GM19395 (cell line): ENCODE measurements around the gene WWOX.
A peak's percentile ranks its signal among the peaks of the same experiment; 100 is the strongest.

Experiments used
- ATAC-seq: cut with Tn5 transposase; IDR thresholded peaks from one replicate; pipeline ENCODE4 v1.9.1; 2021; ENCODE audit warnings: mild to moderate bottlenecking, moderate library complexity; ENCODE audit not compliant: unreplicated experiment

WWOX gene

GRCh38 chr16:78452025-78452555, 352.6 kb downstream of the WWOX start:
- ATAC-seq: no peak

- no peak for ATAC-seq
Observed at GRCh38 chr16:78455861-78456260, 356.4 kb downstream of the WWOX start.

DNA sequence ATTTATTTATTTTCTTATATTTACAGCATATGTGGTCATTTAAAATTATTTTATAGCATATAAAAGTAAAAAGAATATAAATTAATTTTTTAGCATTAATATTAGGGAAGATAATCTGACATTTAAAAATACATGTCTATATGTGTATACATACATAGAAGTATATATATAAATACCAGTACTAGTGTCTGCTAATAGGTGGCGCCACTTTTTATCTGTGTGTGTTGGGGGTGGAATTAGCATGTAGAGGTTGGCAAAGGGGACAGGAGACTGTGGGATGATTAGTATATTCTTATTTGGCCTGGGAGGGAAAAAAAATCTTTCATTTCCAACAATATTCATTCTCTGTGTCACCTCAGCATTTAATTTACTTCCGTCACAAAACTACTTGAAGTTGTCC, 359.1 kb downstream of the WWOX start:
- no peak for ATAC-seq

- ATAC-seq: no peak
Observed at GRCh38 chr16:78460428-78460827, 361.0 kb downstream of the WWOX start.

DNA sequence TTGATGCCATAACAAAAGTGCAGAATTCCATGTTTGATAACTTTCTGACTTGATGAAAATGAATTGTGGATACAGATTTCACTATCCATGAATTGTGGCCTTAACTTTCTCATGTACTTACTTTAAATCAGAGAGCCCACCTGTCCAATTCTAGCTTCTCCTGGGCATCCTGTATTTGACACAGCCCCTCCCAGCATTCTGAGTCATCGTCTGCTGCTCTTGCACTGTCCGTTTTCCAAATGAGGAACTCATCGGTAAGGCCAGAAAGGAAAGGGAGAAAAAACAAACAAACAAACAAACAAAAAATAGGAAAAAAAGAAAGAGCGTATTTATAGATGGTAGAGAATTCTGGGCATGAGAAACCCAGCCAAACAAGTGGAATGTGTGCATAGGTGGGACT, 361.6 kb downstream of the WWOX start:
- no peak for ATAC-seq

GRCh38 chr16:78461496-78462287, 362.2 kb downstream of the WWOX start:
- no peak for ATAC-seq

DNA sequence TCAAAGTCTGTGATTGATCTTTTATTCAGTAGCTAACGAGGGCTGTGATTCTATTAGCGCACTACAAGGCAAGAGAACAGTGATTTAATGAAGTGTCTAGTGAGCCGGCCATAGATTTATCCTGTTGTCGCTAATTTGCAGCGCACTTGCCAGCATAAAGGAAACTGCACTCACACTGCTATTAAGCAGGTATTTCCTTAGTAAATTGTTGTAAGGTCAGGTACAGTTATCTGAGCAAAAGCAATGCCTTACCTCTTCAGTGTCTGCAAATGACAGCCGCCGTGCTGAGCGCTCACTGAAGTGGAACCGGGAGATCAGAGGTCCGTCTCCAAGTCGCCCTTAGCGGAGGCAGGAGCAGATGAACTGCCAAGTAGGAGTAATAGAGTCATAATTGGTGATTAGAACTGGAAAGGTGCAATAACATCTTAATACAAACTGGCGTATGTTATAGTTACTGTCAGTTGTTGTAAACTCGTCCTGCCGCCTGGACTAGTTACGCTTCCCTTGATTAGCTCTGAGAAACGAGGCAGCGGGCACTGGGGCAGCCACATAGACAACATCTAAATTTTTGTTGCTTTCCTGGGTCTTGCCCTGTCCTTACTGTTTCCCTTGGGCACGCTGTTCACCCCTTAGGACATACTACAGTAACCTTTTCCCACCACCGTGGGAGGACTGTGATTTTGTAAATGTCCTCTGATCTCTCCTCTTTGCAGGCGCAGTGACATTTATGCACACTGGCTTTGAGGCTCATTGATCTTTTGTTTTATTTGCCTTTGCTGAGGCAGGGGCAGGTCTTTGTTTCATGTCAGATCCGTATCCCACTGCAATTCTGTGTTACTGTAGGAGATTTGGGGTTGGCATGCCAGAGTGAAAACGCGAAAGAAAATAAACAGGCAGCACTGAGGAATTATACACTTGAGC, 363.1 kb downstream of the WWOX start:
- no peak for ATAC-seq

DNA sequence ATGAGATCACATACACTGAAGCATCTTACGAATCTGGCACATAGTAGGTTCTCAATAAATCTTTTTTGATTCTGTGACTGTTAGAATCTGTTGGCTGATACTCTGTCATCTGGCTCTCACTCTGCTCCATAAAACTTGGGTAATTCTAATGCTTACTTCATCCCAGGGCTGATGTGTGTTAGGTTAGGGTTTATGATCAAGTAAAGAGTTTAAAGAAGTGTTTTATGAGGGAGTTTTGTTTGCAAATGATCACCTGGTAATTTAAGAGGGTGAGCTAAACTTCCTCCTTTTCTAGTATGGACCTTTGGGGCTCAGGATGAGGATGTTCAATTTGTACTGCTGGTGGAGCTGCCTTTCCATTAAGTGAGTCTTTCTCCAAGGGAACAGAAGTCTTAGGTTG, 364.1 kb downstream of the WWOX start:
- ATAC-seq: no peak

DNA sequence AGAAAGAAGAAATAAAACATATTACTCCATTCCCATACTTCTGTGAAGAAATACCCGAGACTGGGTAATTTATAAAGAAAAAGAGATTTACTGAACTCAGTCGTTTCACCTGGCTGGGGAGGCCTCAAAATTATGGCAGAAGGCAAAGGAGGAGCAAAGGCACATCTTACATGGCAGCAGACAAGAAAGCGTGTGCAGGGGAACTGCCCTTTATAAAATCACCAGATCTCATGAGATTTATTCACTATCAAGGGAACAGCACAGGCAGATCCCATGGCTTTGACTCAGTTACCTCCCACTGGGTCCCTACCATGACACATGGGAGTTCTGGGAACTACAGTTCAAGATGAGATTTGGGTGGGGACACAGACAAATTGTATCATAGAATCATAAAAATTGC, 365.4 kb downstream of the WWOX start:
- no peak for ATAC-seq

GRCh38 chr16:78465730-78466129, 366.3 kb downstream of the WWOX start:
- no peak for ATAC-seq

GRCh38 chr16:78469787-78470186, 370.3 kb downstream of the WWOX start:
- ATAC-seq: no peak

DNA sequence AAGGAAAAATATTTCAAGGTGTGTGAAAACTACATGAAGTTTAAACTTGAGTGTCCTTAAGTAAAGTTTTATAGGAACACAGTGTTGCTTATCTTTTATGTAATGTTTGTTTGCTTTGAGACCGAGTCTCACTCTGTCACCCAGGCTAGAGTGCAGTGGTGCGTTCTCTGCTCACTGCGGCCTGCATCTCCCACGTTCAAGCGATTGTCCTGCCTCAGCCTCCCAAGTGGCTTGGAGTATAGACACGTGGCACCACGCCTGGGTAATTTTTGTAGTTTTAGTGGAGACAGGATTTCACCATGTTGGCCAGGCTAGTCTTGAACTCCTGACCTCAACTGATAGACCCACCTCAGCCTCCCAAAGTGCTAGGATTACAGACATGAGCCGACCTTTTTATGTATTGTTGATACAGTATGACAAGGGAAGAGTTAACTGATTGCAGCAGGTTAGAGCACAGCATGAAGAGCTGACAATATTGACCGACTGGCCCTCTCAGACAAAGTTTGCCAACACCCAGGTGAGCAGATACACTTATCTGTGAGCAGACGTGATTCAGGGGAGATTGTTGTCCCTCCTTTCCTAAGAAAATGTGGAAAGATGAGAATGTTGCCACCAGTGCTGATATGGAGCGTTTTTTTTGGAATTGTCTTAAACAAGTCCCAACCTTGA, 373.7 kb downstream of the WWOX start:
- ATAC-seq: no peak

DNA sequence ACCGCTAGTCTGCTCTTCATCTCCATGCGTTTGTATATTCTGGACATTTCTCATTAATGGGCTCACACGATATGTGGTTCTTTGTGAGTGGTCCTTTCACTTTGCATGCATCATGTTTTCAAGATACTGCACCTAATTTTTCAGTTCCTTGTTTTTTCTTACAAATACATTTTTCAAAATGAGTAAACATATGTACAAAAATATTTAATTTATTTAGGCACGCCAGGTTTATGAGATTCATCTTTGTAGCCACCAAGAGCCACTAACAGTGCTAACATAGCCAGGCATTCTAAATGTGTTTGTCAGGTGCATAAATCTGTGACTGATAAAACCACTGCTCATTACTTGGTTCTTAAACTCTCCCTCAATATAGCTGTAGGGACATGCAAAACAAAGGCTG, 375.3 kb downstream of the WWOX start:
- ATAC-seq: peak; percentile 84

DNA sequence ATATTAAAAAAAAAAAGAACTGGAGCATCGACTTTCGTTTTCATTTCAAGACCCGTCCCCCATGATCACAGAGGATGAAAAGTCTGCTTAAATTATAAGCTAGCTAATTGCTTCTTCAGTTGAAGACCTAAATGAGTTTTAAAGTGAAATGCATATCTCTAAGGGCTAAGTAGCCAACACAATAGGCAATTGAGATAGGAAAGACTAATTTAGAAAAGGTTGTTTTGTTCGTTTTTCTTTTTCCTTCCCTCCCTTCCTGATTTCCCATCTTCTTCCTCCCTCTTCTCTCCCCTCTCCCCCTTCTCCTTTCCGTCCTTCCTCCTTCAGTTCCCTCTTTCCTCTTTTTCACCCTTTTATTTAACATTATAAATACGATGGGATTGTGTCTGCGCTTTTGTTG, 377.2 kb downstream of the WWOX start:
- ATAC-seq: no peak

DNA sequence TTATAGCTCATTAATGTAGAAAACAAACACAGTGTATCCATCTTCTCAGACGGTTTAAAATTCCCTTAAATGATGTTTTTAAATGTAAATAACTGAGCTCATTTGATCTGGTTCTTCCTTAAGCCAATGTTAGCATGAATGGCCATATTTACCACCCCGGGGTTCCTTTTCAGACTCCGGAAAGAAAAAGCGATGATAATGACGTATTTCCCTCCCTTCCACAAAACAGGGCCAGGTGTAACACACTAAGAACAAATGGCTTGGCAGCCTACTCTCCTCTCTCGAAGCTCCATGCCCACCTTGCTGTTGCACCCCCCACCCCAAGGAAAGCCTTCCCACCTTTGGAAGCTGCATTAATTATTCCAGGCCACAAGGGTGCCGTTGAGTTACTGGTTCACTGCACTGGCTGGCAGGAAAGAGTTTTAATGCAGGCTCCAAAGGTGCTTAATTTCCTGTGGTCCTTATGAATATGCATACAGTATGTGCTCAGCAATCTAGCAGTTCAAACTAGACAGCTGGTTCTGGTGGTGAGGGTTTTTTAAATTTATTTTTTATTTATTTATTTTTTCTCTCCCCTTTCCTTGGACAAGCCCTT, 378.9 kb downstream of the WWOX start:
- ATAC-seq: no peak

- ATAC-seq: no peak
Observed at GRCh38 chr16:78479723-78480122, 380.3 kb downstream of the WWOX start.

- no peak for ATAC-seq
Observed at GRCh38 chr16:78480588-78480987, 381.1 kb downstream of the WWOX start.

- no peak for ATAC-seq
Observed at GRCh38 chr16:78483124-78483992, 383.9 kb downstream of the WWOX start.

GRCh38 chr16:78484509-78485058, 385.1 kb downstream of the WWOX start:
- no peak for ATAC-seq
